CD4-positive, alpha-beta T cell treated with Interleukin-10 for 1 hour (primary cell): ENCODE results near the gene TBX4.
"Not testable (repeated sequence)": the region's sequence is repeated elsewhere in the genome, so short reads cannot be mapped to it uniquely, and the experiment has no call there.

Source experiments
- DNase-seq: peaks from one replicate; pipeline ENCODE4 v3.0.0-alpha.2; 2020

The TBX4 gene

GRCh38 chr17:61486135-61487120, 34.2 kb downstream of the TBX4 start:
- DNase-seq = no peak

GRCh38 chr17:61487161-61487988, 35.2 kb downstream of the TBX4 start:
- no peak for DNase-seq

- no peak for DNase-seq
Measured at GRCh38 chr17:61487989-61488595, 35.9 kb downstream of the TBX4 start.

GRCh38 chr17:61488878-61489718, 36.9 kb downstream of the TBX4 start:
- no peak for DNase-seq

GRCh38 chr17:61489719-61490490, 37.7 kb downstream of the TBX4 start:
- no peak for DNase-seq

- no peak for DNase-seq
Measured at GRCh38 chr17:61490540-61490975, 38.3 kb downstream of the TBX4 start.

GRCh38 chr17:61491981-61492380, 39.8 kb downstream of the TBX4 start:
- DNase-seq = no peak

GRCh38 chr17:61492759-61493526, 40.7 kb downstream of the TBX4 start:
- no peak for DNase-seq

- DNase-seq = not testable (repeated sequence)
Measured at GRCh38 chr17:61493830-61494324, 41.7 kb downstream of the TBX4 start.

- DNase-seq = no peak
Measured at GRCh38 chr17:61494325-61495160, 42.3 kb downstream of the TBX4 start.

GRCh38 chr17:61495161-61495857, 43.1 kb downstream of the TBX4 start:
- no peak for DNase-seq

GRCh38 chr17:61496174-61496956, 44.1 kb downstream of the TBX4 start:
- no peak for DNase-seq

- DNase-seq = no peak
Measured at GRCh38 chr17:61496957-61497653, 44.9 kb downstream of the TBX4 start.

GRCh38 chr17:61498042-61498994, 46.1 kb downstream of the TBX4 start:
- no peak for DNase-seq

- DNase-seq = no peak
Measured at GRCh38 chr17:61499632-61500031, 47.4 kb downstream of the TBX4 start.

GRCh38 chr17:61500287-61500686, 48.1 kb downstream of the TBX4 start:
- no peak for DNase-seq
